GM20431 (cell line): ENCODE results near the gene ZNF556.

Experiments used
- in situ Hi-C: fragments of 300-500 bp; cut with MseI, MboI; formaldehyde crosslinking; loops from one replicate; pipeline ENCODE4 v1.15.0; 2020; ENCODE audit warnings: low sequenced_read_pairs; ENCODE audit not compliant: unreplicated experiment

The ZNF556 gene

GRCh38 chr19:2867025-2867991 lies at the start of gene ZNF556:
TSS of gene ZNF556 (plus strand) at chr19:2867335. CDS start at chr19:2867422, 87 bp downstream.
- in situ Hi-C loops = no loop called here

GRCh38 chr19:2819540-2820111 lies 47.5 kb upstream of the ZNF556 start, which contains the start of gene ZNF554:
TSS of gene ZNF554 (plus strand) at chr19:2819868. CDS start at chr19:2820072, 204 bp downstream.
- in situ Hi-C loops = no loop called here

- in situ Hi-C loops = no loop called here
These were observed 46.9 kb upstream of the ZNF556 start for GRCh38 chr19:2820112-2820702.

- in situ Hi-C loops = no loop called here
These were observed 44.3 kb upstream of the ZNF556 start for GRCh38 chr19:2822846-2823245.

GRCh38 chr19:2823646-2824045 lies 43.5 kb upstream of the ZNF556 start:
- in situ Hi-C loops = no loop called here

GRCh38 chr19:2824129-2824528 lies 43.0 kb upstream of the ZNF556 start:
- in situ Hi-C loops = no loop called here

- in situ Hi-C loops = no loop called here
These were observed 40.1 kb upstream of the ZNF556 start for GRCh38 chr19:2827022-2827421.

GRCh38 chr19:2827840-2828489 lies 39.2 kb upstream of the ZNF556 start:
- in situ Hi-C loops = no loop called here

GRCh38 chr19:2834294-2834871 lies 32.8 kb upstream of the ZNF556 start:
- in situ Hi-C loops = no loop called here

- in situ Hi-C loops = no loop called here
These were observed 29.7 kb upstream of the ZNF556 start for GRCh38 chr19:2837430-2837829.

- in situ Hi-C loops = no loop called here
These were observed 26.0 kb upstream of the ZNF556 start, which contains the start of gene ZNF555 for GRCh38 chr19:2840794-2841791. TSS of gene ZNF555 (plus strand) at chr19:2841475. CDS start at chr19:2841573, 98 bp downstream.

- in situ Hi-C loops = no loop called here
These were observed 25.1 kb upstream of the ZNF556 start for GRCh38 chr19:2841855-2842574.

- in situ Hi-C loops = no loop called here
These were observed 22.0 kb upstream of the ZNF556 start for GRCh38 chr19:2845107-2845506.

- in situ Hi-C loops = no loop called here
These were observed 20.8 kb upstream of the ZNF556 start for GRCh38 chr19:2846180-2846894.

GRCh38 chr19:2847507-2847906 lies 19.6 kb upstream of the ZNF556 start:
- in situ Hi-C loops = no loop called here

GRCh38 chr19:2848616-2849015 lies 18.5 kb upstream of the ZNF556 start:
- in situ Hi-C loops = no loop called here

GRCh38 chr19:2850256-2850925 lies 16.7 kb upstream of the ZNF556 start:
- in situ Hi-C loops = no loop called here
